Gastroesophageal sphincter (tissue), 3 donors: Measurements from ENCODE around the gene CCDC191.

Experiments
- EP300 ChIP-seq: sonication (generic); formaldehyde crosslinking; IDR thresholded peaks from one replicate; pipeline ENCODE4 v1.6.1; 2017; ENCODE audit warnings: antibody characterized with exemption, mild to moderate bottlenecking
- POLR2A ChIP-seq, 2 donors: fragments of 450-650 bp; IDR thresholded peaks; one replicate each; pipeline ENCODE4 v1.6.1; 2017; ENCODE audit warnings: antibody characterized with exemption in 2 of 2, mild to moderate bottlenecking in 2 of 2, moderate library complexity in 1 of 2
- POLR2AphosphoS5 ChIP-seq: sonication (generic); formaldehyde crosslinking; IDR thresholded peaks from one replicate; pipeline ENCODE4 v1.6.1; 2017; ENCODE audit warnings: antibody characterized with exemption
- TF ChIP-seq, protein P1 (sequence below), 4 experiments: fragments of 200-600 bp in 2 of 4; fragments of 450-650 bp in 2 of 4; sonication (generic) in 1 of 4; IDR thresholded peaks; one replicate each; pipeline ENCODE4 v1.5.1; 2017 to 2019; ENCODE audit warnings: antibody characterized with exemption in 4 of 4, mild to moderate bottlenecking in 2 of 4, moderate library complexity in 2 of 4

DNA sequence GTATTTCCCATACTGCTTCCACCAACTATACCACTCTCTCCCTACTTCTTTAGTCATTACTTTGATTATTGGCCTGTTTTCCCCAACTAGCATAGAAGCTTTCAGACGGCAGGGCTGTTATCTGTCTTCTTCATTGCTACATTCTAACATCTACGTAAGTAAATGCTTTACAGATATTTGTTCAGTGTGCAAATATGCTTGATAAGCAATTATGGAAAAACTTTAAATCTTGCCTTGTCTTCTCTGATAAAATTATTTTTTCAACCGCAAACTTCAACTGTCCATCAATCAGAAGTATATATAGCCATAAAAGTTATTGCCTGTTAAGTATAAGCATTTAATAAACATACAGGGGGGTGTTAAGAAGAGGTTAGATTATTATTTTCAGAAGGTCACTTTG is 72.8 kb downstream of the CCDC191 start:
- TF ChIP-seq, protein P1, sequence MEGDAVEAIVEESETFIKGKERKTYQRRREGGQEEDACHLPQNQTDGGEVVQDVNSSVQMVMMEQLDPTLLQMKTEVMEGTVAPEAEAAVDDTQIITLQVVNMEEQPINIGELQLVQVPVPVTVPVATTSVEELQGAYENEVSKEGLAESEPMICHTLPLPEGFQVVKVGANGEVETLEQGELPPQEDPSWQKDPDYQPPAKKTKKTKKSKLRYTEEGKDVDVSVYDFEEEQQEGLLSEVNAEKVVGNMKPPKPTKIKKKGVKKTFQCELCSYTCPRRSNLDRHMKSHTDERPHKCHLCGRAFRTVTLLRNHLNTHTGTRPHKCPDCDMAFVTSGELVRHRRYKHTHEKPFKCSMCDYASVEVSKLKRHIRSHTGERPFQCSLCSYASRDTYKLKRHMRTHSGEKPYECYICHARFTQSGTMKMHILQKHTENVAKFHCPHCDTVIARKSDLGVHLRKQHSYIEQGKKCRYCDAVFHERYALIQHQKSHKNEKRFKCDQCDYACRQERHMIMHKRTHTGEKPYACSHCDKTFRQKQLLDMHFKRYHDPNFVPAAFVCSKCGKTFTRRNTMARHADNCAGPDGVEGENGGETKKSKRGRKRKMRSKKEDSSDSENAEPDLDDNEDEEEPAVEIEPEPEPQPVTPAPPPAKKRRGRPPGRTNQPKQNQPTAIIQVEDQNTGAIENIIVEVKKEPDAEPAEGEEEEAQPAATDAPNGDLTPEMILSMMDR (IDR thresholded peaks at IDR 0.05): no peak
- TF ChIP-seq POLR2AphosphoS5: no peak
- no peak for TF ChIP-seq EP300
- TF ChIP-seq POLR2A (IDR thresholded peaks at IDR 0.05): no peak
